GM12878 (cell line): ENCODE data around the gene KCNS1.

Experiments
- ASH2L ChIP-seq: fragments of 300-600, 200-600 bp; sonication (generic); IDR thresholded peaks from 2 replicates; pipeline ENCODE4 v1.6.1; 2017; ENCODE audit warnings: low read depth, mild to moderate bottlenecking, borderline replicate concordance
- EP300 ChIP-seq, 2 experiments: fragments of 150-350 bp in 1 of 2; IDR thresholded peaks; 2 replicates each; pipeline ENCODE4 v1.6.1; 2011 to 2012; ENCODE audit warnings: low read depth in 2 of 2, low read length in 2 of 2, borderline replicate concordance in 1 of 2, improper control_type of control experiment in 1 of 2, inconsistent platforms in 1 of 2; ENCODE audit not compliant: control insufficient read depth in 1 of 2
- RAD21 ChIP-seq: IDR thresholded peaks from 2 replicates; pipeline ENCODE4 v1.6.1; 2011; ENCODE audit warnings: mild to moderate bottlenecking, low read depth, low read length, moderate library complexity; ENCODE audit not compliant: insufficient read depth
- TF ChIP-seq, protein P1 (sequence below), 3 experiments: IDR thresholded peaks in 2 of 3; conservative IDR thresholded peaks in 1 of 3; 2 replicates each; pipeline ENCODE4 v1.5.1; 2011; ENCODE audit warnings: low read depth in 3 of 3, low read length in 3 of 3, mild to moderate bottlenecking in 3 of 3, control low read depth in 2 of 3, moderate library complexity in 2 of 3, inconsistent platforms in 1 of 3, mixed read lengths in 1 of 3; ENCODE audit not compliant: control insufficient read depth in 2 of 3, insufficient read depth in 1 of 3; ENCODE audit errors: extremely low read depth in 1 of 3
- TF ChIP-seq, protein P2 (sequence below): IDR thresholded peaks from 2 replicates; pipeline ENCODE4 v1.6.1; 2011; ENCODE audit warnings: borderline replicate concordance, low read depth, mild to moderate bottlenecking, moderate library complexity, low read length; ENCODE audit not compliant: insufficient read depth, poor library complexity, severe bottlenecking

DNA sequence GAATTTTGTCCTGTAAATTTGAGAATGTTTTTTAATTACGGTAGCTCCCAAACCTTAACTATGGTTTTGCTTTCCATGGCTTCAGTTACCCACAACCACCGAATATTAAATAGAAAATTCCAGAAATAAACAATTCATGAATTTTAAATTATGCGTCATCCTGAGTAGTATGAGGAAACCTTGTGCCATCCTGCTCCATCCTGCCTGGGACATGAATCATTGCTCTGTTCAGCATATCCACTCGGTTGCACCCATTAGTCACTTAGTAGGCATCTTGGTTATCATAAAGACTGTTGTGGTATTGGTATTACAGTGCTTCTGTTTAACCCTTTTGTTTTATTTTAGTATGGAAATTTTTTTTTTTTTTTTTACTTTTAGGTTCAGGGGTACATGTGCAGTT, 39.7 kb downstream of the KCNS1 start:
- TF ChIP-seq, protein P1, sequence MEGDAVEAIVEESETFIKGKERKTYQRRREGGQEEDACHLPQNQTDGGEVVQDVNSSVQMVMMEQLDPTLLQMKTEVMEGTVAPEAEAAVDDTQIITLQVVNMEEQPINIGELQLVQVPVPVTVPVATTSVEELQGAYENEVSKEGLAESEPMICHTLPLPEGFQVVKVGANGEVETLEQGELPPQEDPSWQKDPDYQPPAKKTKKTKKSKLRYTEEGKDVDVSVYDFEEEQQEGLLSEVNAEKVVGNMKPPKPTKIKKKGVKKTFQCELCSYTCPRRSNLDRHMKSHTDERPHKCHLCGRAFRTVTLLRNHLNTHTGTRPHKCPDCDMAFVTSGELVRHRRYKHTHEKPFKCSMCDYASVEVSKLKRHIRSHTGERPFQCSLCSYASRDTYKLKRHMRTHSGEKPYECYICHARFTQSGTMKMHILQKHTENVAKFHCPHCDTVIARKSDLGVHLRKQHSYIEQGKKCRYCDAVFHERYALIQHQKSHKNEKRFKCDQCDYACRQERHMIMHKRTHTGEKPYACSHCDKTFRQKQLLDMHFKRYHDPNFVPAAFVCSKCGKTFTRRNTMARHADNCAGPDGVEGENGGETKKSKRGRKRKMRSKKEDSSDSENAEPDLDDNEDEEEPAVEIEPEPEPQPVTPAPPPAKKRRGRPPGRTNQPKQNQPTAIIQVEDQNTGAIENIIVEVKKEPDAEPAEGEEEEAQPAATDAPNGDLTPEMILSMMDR (IDR thresholded peaks at IDR 0.05 in 2 of 3, conservative IDR thresholded peaks at IDR 0.05 in 1 of 3; ENCODE audit: control insufficient read depth in 2 of 3, extremely low read depth in 1 of 3, insufficient read depth in 1 of 3, low read depth in 3 of 3, low read length in 3 of 3), result no peak
- TF ChIP-seq EP300 (IDR thresholded peaks at IDR 0.05; ENCODE audit: borderline replicate concordance in 1 of 2, control insufficient read depth in 1 of 2, low read depth in 2 of 2, low read length in 2 of 2), result no peak
- TF ChIP-seq, protein P2, sequence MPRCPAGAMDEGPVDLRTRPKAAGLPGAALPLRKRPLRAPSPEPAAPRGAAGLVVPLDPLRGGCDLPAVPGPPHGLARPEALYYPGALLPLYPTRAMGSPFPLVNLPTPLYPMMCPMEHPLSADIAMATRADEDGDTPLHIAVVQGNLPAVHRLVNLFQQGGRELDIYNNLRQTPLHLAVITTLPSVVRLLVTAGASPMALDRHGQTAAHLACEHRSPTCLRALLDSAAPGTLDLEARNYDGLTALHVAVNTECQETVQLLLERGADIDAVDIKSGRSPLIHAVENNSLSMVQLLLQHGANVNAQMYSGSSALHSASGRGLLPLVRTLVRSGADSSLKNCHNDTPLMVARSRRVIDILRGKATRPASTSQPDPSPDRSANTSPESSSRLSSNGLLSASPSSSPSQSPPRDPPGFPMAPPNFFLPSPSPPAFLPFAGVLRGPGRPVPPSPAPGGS, result no peak
- no peak for TF ChIP-seq RAD21
- TF ChIP-seq ASH2L, result no peak
